Measurements from ENCODE around the gene FHOD1. TPM values are rescaled to one million over a fixed set of nuclear protein-coding genes. Genes with fewer than 3 reads are reported as not detected.
A peak's percentile ranks its signal among the peaks of the same experiment; 100 is the strongest.

The FHOD1 gene
- total and polyA plus RNA-seq, 2 of the 13 experiments (the other 11 are each of a cell fraction or from before 2014, with no cell fraction given), result 20.0 to 20.8 TPM

GRCh38 chr16:67184995-67185650, 62.2 kb downstream of the FHOD1 start (continued):
- TF ChIP-seq ZNF609 (CRISPR knock-in tag; IDR thresholded peaks at IDR 0.05; ENCODE audit: borderline replicate concordance) (no peak; the same call in 1 of the 2 replicates), ZNF275 (CRISPR knock-in tag; IDR thresholded peaks at IDR 0.05; ENCODE audit: borderline replicate concordance) (peak; percentile 78; the same call in 1 of the 2 replicates), LRRFIP1 (CRISPR knock-in tag; conservative IDR thresholded peaks at IDR 0.05) (peak; percentile 61; the same call in 1 of the 2 replicates), DDIT3 (CRISPR knock-in tag; IDR thresholded peaks at IDR 0.05) (no peak), TBX2 (CRISPR knock-in tag; IDR thresholded peaks at IDR 0.05; ENCODE audit: borderline replicate concordance) (peak; percentile 80), AGO2 (optimal IDR thresholded peaks at IDR 0.05; ENCODE audit: low read depth, low read length) (no peak), ZNF740 (CRISPR knock-in tag; IDR thresholded peaks at IDR 0.05) (peak; percentile 53; the same call in 1 of the 2 replicates), ZNF792 (CRISPR knock-in tag; IDR thresholded peaks at IDR 0.05) (peak; percentile 98), ZMYM3 (CRISPR knock-in tag; IDR thresholded peaks at IDR 0.05) (peak; percentile 76), SUZ12 (IDR thresholded peaks at IDR 0.05; ENCODE audit: low read depth, low read length) (0 out of 2 replicates have a peak, but pooled peaks have one; percentile 8), TBL1XR1 (IDR thresholded peaks at IDR 0.05; ENCODE audit: borderline replicate concordance, low read length, partially characterized antibody) (no peak), ZNF672 (CRISPR knock-in tag; IDR thresholded peaks at IDR 0.05) (no peak), XRCC5 (optimal IDR thresholded peaks at IDR 0.05; ENCODE audit: low read length) (peak; percentile 97), ZNF549 (CRISPR knock-in tag; IDR thresholded peaks at IDR 0.05) (0 out of 2 replicates have a peak, but pooled peaks have one; percentile 44), MTA1 (CRISPR knock-in tag; IDR thresholded peaks at IDR 0.05; ENCODE audit: borderline replicate concordance) (peak; percentile 25; the same call in 1 of the 2 replicates), ZNF282 (IDR thresholded peaks at IDR 0.05; ENCODE audit: partially characterized antibody) (no peak), SIN3B (IDR thresholded peaks at IDR 0.05; ENCODE audit: low read length) (peak; percentile 63; the same call in 1 of the 2 replicates), KAT7 (CRISPR knock-in tag; IDR thresholded peaks at IDR 0.05; ENCODE audit: borderline replicate concordance) (no peak), SALL1 (CRISPR knock-in tag; IDR thresholded peaks at IDR 0.05) (peak; percentile 97), PAX8 (CRISPR knock-in tag; IDR thresholded peaks at IDR 0.05; ENCODE audit: borderline replicate concordance) (no peak), ZNF124 (CRISPR knock-in tag; IDR thresholded peaks at IDR 0.05) (peak; percentile 84)
